GM18868 (cell line): Measurements from ENCODE around the gene FASTK.
"Not testable (repeated sequence)": the region's sequence is repeated elsewhere in the genome, so short reads cannot be mapped to it uniquely, and the experiment has no call there.

ENCODE experiments used
- ATAC-seq: cut with Tn5 transposase; IDR thresholded peaks from one replicate; pipeline ENCODE4 v1.9.1; 2021; ENCODE audit warnings: mild to moderate bottlenecking, moderate library complexity; ENCODE audit not compliant: unreplicated experiment

FASTK gene

GRCh38 chr7:151053751-151054150, 26.9 kb downstream of the FASTK start:
- no peak for ATAC-seq

- no peak for ATAC-seq
Observed at GRCh38 chr7:151053096-151053495, 27.5 kb downstream of the FASTK start.

- ATAC-seq = no peak
Observed at GRCh38 chr7:151051108-151051507, 29.5 kb downstream of the FASTK start.

- ATAC-seq = no peak
Observed at GRCh38 chr7:151048911-151049463, 31.6 kb downstream of the FASTK start.

- no peak for ATAC-seq
Observed at GRCh38 chr7:151047976-151048815, 32.4 kb downstream of the FASTK start, which contains the start of gene ASIC3. ASIC3 (plus strand) TSS chr7:151048531; CDS start chr7:151048886, 355 bp downstream.

- ATAC-seq = no peak
Observed at GRCh38 chr7:151046603-151047573, 33.7 kb downstream of the FASTK start.

GRCh38 chr7:151045967-151046366, 34.6 kb downstream of the FASTK start:
- no peak for ATAC-seq

- no peak for ATAC-seq
Observed at GRCh38 chr7:151045262-151045661, 35.3 kb downstream of the FASTK start.

GRCh38 chr7:151043959-151044358, 36.6 kb downstream of the FASTK start:
- ATAC-seq = no peak

GRCh38 chr7:151043449-151043848, 37.2 kb downstream of the FASTK start:
- not testable (repeated sequence) for ATAC-seq

- no peak for ATAC-seq
Observed at GRCh38 chr7:151040616-151041375, 39.8 kb downstream of the FASTK start.

- ATAC-seq = no peak
Observed at GRCh38 chr7:151039850-151040548, 40.6 kb downstream of the FASTK start.

GRCh38 chr7:151038951-151039849, 41.4 kb downstream of the FASTK start:
- ATAC-seq = peak; percentile 62

GRCh38 chr7:151035902-151036301, 44.7 kb downstream of the FASTK start:
- ATAC-seq = no peak

GRCh38 chr7:151035026-151035717, 45.4 kb downstream of the FASTK start:
- no peak for ATAC-seq

- no peak for ATAC-seq
Observed at GRCh38 chr7:151034312-151035025, 46.1 kb downstream of the FASTK start.

GRCh38 chr7:151033864-151034249, 46.8 kb downstream of the FASTK start:
- no peak for ATAC-seq
